Measurements from ENCODE around the gene CTSG. TPM values are rescaled to one million over a fixed set of nuclear protein-coding genes. Genes with fewer than 3 reads are reported as not detected.

Gene CTSG
- polyA plus RNA-seq, 1 donor (not counting 4 experiments of a cell fraction or from before 2014, with no cell fraction given), result not detected

- Histone ChIP-seq H3K9ac (ENCODE audit: control insufficient read depth, extremely low read depth, insufficient read depth, low read length) (no peak overlapping the region), H3K27me3 (ENCODE audit: control insufficient read depth, extremely low read depth, insufficient read depth, low read length) (no peaks in the 10 kb centered on the region), H3K79me2 (ENCODE audit: control insufficient read depth, insufficient read depth, low read length) (no peaks in the 10 kb centered on the region), H3K27ac (ENCODE audit: control insufficient read depth, insufficient read depth, low read length) (no peak overlapping the region), H3K9me3 (ENCODE audit: control insufficient read depth, low read depth, low read length) (no peaks in the 10 kb centered on the region), H3K36me3 (ENCODE audit: control insufficient read depth in 2 of 2, extremely low read depth in 1 of 2, insufficient read depth in 2 of 2, low read length in 2 of 2) (no peaks in the 10 kb centered on the region), H3K4me2 (ENCODE audit: control insufficient read depth, extremely low read depth, insufficient read depth, low read depth, low read length) (no peak overlapping the region), H2AFZ (ENCODE audit: control insufficient read depth, low read length) (no peak overlapping the region), H3K4me3 (ENCODE audit: control insufficient read depth in 2 of 3, extremely low read depth in 1 of 3, insufficient read depth in 2 of 3, low read depth in 1 of 3, low read length in 3 of 3) (no peak overlapping the region), H3K4me1 (ENCODE audit: control insufficient read depth, extremely low read depth, insufficient read depth, low read length) (no peaks in the 10 kb centered on the region), H3K9me1 (ENCODE audit: control insufficient read depth, extremely low read depth, insufficient read depth, low read length) (no peaks in the 10 kb centered on the region), H4K20me1 (ENCODE audit: control insufficient read depth, extremely low read depth, insufficient read depth, low read length) (no peaks in the 10 kb centered on the region)
- dilution Hi-C loops (cut with MboI; ENCODE audit: extremely low pct_ligation_motif_present, low sequenced_read_pairs), result no loop called here
- DNase-seq (ENCODE audit: low read depth, low spot score) (no peak), FAIRE-seq (no peak)
- no peak for TF ChIP-seq CTCF (optimal IDR thresholded peaks at IDR 0.05 in 1 of 3, IDR thresholded peaks at IDR 0.05 in 1 of 3, conservative IDR thresholded peaks at IDR 0.05 in 1 of 3; ENCODE audit: extremely low read depth in 1 of 3, insufficient read depth in 2 of 3, low read length in 3 of 3)
- no peak for TF ChIP-seq EZH2 (IDR thresholded peaks at IDR 0.05; ENCODE audit: low read length)
Observed at GRCh38 chr14:24574206-24574774, 1.8 kb downstream of the CTSG start.

GRCh38 chr14:24566318-24566717 lies 9.7 kb downstream of the CTSG start:
- Histone ChIP-seq H4K20me1 (ENCODE audit: control insufficient read depth, extremely low read depth, insufficient read depth, low read length) (no peaks in the 10 kb centered on the region), H3K9me1 (ENCODE audit: control insufficient read depth, extremely low read depth, insufficient read depth, low read length) (no peaks in the 10 kb centered on the region), H3K79me2 (ENCODE audit: control insufficient read depth, insufficient read depth, low read length) (no peaks in the 10 kb centered on the region), H3K4me3 (ENCODE audit: control insufficient read depth in 2 of 3, extremely low read depth in 1 of 3, insufficient read depth in 2 of 3, low read depth in 1 of 3, low read length in 3 of 3) (no peak overlapping the region), H3K27me3 (ENCODE audit: control insufficient read depth, extremely low read depth, insufficient read depth, low read length) (no peaks in the 10 kb centered on the region), H2AFZ (ENCODE audit: control insufficient read depth, low read length) (no peak overlapping the region), H3K36me3 (ENCODE audit: control insufficient read depth in 2 of 2, extremely low read depth in 1 of 2, insufficient read depth in 2 of 2, low read length in 2 of 2) (no peaks in the 10 kb centered on the region), H3K9me3 (ENCODE audit: control insufficient read depth, low read depth, low read length) (no peaks in the 10 kb centered on the region), H3K4me1 (ENCODE audit: control insufficient read depth, extremely low read depth, insufficient read depth, low read length) (no peaks in the 10 kb centered on the region), H3K4me2 (ENCODE audit: control insufficient read depth, extremely low read depth, insufficient read depth, low read depth, low read length) (no peak overlapping the region), H3K9ac (ENCODE audit: control insufficient read depth, extremely low read depth, insufficient read depth, low read length) (no peak overlapping the region), H3K27ac (ENCODE audit: control insufficient read depth, insufficient read depth, low read length) (no peak overlapping the region)
- no peak for DNase-seq (ENCODE audit: low read depth, low spot score)
- dilution Hi-C loops (cut with MboI; ENCODE audit: extremely low pct_ligation_motif_present, low sequenced_read_pairs), result no loop called here
- no peak for FAIRE-seq
- TF ChIP-seq CTCF (optimal IDR thresholded peaks at IDR 0.05 in 1 of 3, IDR thresholded peaks at IDR 0.05 in 1 of 3, conservative IDR thresholded peaks at IDR 0.05 in 1 of 3; ENCODE audit: extremely low read depth in 1 of 3, insufficient read depth in 2 of 3, low read length in 3 of 3) (no peak), EZH2 (IDR thresholded peaks at IDR 0.05; ENCODE audit: low read length) (no peak)

All from keratinocyte (primary cell).